A549 (cell line): Measurements from ENCODE around the gene SNX19. TPM values are rescaled to one million over a fixed set of nuclear protein-coding genes. Genes with fewer than 3 reads are reported as not detected.

Source experiments
- ATAC-seq, 2 experiments: fragments of 200-7000 bp in 1 of 2; fragments of >200 bp in 1 of 2; cut with Nextera tagmentation in 1 of 2; cut with Tn5 transposase in 1 of 2; 3 replicates each; pipeline versions ENCODE4 v1.8.0 to v1.9.1; 2018 to 2020; ENCODE audit warnings: mild to moderate bottlenecking in 1 of 2, moderate library complexity in 1 of 2
- CTCF ChIA-PET: fragments of 300-600 bp; sonication (Branson Sonifier 250); formaldehyde crosslinking; extraction: SDS; loops from one replicate; lab custom pipeline; 2021; ENCODE audit warnings: antibody characterized with exemption, inconsistent platforms; lab: Yijun Ruan, JAX
- POLR2A ChIA-PET: fragments of 350-600 bp; formaldehyde crosslinking; extraction: SDS; loops from one replicate; lab custom pipeline; 2021; ENCODE audit warnings: antibody characterized with exemption, inconsistent platforms; lab: Yijun Ruan, JAX
- DNase-seq, 2 experiments: peaks; one replicate each; pipeline versions ENCODE4 v3.0.0 to v3.0.0-alpha.2; 2011 to 2016; ENCODE audit warnings: low read depth in 1 of 2, low spot score in 1 of 2
- FAIRE-seq: peaks from 2 replicates; lab custom pipeline; 2011; peaks lifted over from hg19 to GRCh38; lab: Jason Lieb, UNC
- H3K27ac ChIP-seq, 2 experiments: fragments of >200 bp; sonication (Bioruptor Twin); formaldehyde crosslinking; 3 replicates each; pipeline ENCODE4 v1.5.1; 2016 to 2017
- H3K4me1 ChIP-seq: fragments of >200 bp; sonication (Bioruptor Twin); formaldehyde crosslinking; 3 replicates; pipeline ENCODE4 v1.6.1; 2016
- H3K4me2 ChIP-seq: fragments of >200 bp; sonication (Bioruptor Twin); formaldehyde crosslinking; 3 replicates; pipeline ENCODE4 v1.6.1; 2016
- H3K4me3 ChIP-seq: fragments of >200 bp; sonication (Bioruptor Twin); formaldehyde crosslinking; 3 replicates; pipeline ENCODE4 v1.5.1; 2016
- H3K9me3 ChIP-seq: fragments of >200 bp; sonication (Bioruptor Twin); formaldehyde crosslinking; 3 replicates; pipeline ENCODE4 v1.6.1; 2016
- ATOH8 ChIP-seq: fragments of 250-450 bp; sonication (Bioruptor Pico); IDR thresholded peaks from 2 replicates; pipeline ENCODE4 v1.5.0; 2020; ENCODE audit warnings: low read depth, mild to moderate bottlenecking, moderate library complexity
- CBX8 ChIP-seq: fragments of 200-600 bp; sonication (generic); IDR thresholded peaks from 2 replicates; pipeline ENCODE4 v1.6.1; 2016
- CHD4 ChIP-seq: fragments of 200-600 bp; sonication (generic); IDR thresholded peaks from 2 replicates; pipeline ENCODE4 v1.6.1; 2016; ENCODE audit warnings: antibody characterized with exemption, mild to moderate bottlenecking, borderline replicate concordance
- EP300 ChIP-seq, 2 experiments: fragments of >200 bp; sonication (Bioruptor Twin); formaldehyde crosslinking; IDR thresholded peaks; 2 replicates in 1 of 2; 3 replicates in 1 of 2; pipeline ENCODE4 v1.6.1; 2016 to 2017
- ESRRA ChIP-seq: fragments of 150-350 bp; IDR thresholded peaks from 2 replicates; pipeline ENCODE4 v1.6.1; 2014; ENCODE audit warnings: mild to moderate bottlenecking, low read length, borderline replicate concordance
- FOSB ChIP-seq: fragments of 250-450 bp; sonication (Bioruptor Pico); IDR thresholded peaks from 2 replicates; pipeline ENCODE4 v1.5.0; 2020; ENCODE audit warnings: mild to moderate bottlenecking, moderate library complexity
- HDAC2 ChIP-seq: fragments of 200-600 bp; sonication (generic); IDR thresholded peaks from 2 replicates; pipeline ENCODE4 v1.6.1; 2016
- HES2 ChIP-seq: fragments of >200 bp; sonication (Bioruptor Twin); formaldehyde crosslinking; IDR thresholded peaks from 2 replicates; pipeline ENCODE4 v1.6.1; 2016
- HEYL ChIP-seq: fragments of 250-450 bp; sonication (Bioruptor Pico); IDR thresholded peaks from 2 replicates; pipeline ENCODE4 v1.8.0; 2021; ENCODE audit warnings: mild to moderate bottlenecking, moderate library complexity
- HOXB13 ChIP-seq: fragments of 250-450 bp; sonication (Bioruptor Pico); IDR thresholded peaks from 2 replicates; pipeline ENCODE4 v1.5.0; 2020; ENCODE audit warnings: low read depth, mild to moderate bottlenecking, moderate library complexity
- JUN ChIP-seq, 2 experiments: fragments of >200 bp; sonication (Bioruptor Twin); formaldehyde crosslinking; IDR thresholded peaks; 2 replicates in 1 of 2; 3 replicates in 1 of 2; pipeline ENCODE4 v1.6.1; 2016 to 2017
- KDM1A ChIP-seq: fragments of 200-600 bp; sonication (generic); IDR thresholded peaks from 2 replicates; pipeline ENCODE4 v1.6.1; 2016; ENCODE audit warnings: low read depth, mild to moderate bottlenecking
- MAFK ChIP-seq: fragments of 450-650 bp; IDR thresholded peaks from 2 replicates; pipeline ENCODE4 v1.6.1; 2014; ENCODE audit not compliant: partially characterized antibody
- MAX ChIP-seq: IDR thresholded peaks from 2 replicates; pipeline ENCODE4 v1.6.1; 2012
- MAZ ChIP-seq: fragments of 150-350 bp; IDR thresholded peaks from 2 replicates; pipeline ENCODE4 v1.6.1; 2014; ENCODE audit warnings: antibody characterized with exemption, low read depth, low read length, borderline replicate concordance
- NFE2L2 ChIP-seq: fragments of 150-350 bp; conservative IDR thresholded peaks from 2 replicates; pipeline ENCODE4 v1.6.1; 2014; ENCODE audit warnings: low read length
- PBX3 ChIP-seq: IDR thresholded peaks from 2 replicates; pipeline ENCODE4 v1.6.1; 2012
- POLR2A ChIP-seq: IDR thresholded peaks from 2 replicates; pipeline ENCODE4 v1.6.1; 2012; ENCODE audit warnings: mild to moderate bottlenecking, low read length
- POLR2AphosphoS2 ChIP-seq: conservative IDR thresholded peaks from 2 replicates; pipeline ENCODE4 v1.6.1; 2012; ENCODE audit warnings: low read length, improper control_type of control experiment, inconsistent platforms
- REST ChIP-seq: fragments of 200-600 bp; sonication (generic); IDR thresholded peaks from 2 replicates; pipeline ENCODE4 v1.6.1; 2016; ENCODE audit warnings: antibody characterized with exemption, mild to moderate bottlenecking, moderate library complexity
- RNF2 ChIP-seq: fragments of 200-600 bp; sonication (generic); IDR thresholded peaks from 2 replicates; pipeline ENCODE4 v1.6.1; 2016; ENCODE audit warnings: low read depth, mild to moderate bottlenecking, antibody characterized with exemption, moderate library complexity, borderline replicate concordance
- SMC3 ChIP-seq: fragments of >200 bp; sonication (Bioruptor Twin); formaldehyde crosslinking; IDR thresholded peaks from 3 replicates; pipeline ENCODE4 v1.6.1; 2018; ENCODE audit warnings: inconsistent platforms
- SREBF2 ChIP-seq: fragments of 450-650 bp; IDR thresholded peaks from 2 replicates; pipeline ENCODE4 v1.6.1; 2014; ENCODE audit warnings: mild to moderate bottlenecking, moderate library complexity
- USF2 ChIP-seq: fragments of 450-650 bp; IDR thresholded peaks from 2 replicates; pipeline ENCODE4 v1.6.1; 2014; ENCODE audit warnings: antibody characterized with exemption
- ZC3H11A ChIP-seq: fragments of 450-650 bp; IDR thresholded peaks from 2 replicates; pipeline ENCODE4 v1.6.1; 2014; ENCODE audit warnings: antibody characterized with exemption, mild to moderate bottlenecking
- ZSCAN20 ChIP-seq: fragments of 250-450 bp; sonication (Bioruptor Pico); IDR thresholded peaks from 2 replicates; pipeline ENCODE4 v1.8.0; 2022; ENCODE audit warnings: mild to moderate bottlenecking, moderate library complexity
- WGBS: methylation state at CpG from one replicate; pipeline ENCODE4 v1.1.6; 2017; ENCODE audit errors: missing lambda C conversion rate; 5-methylcytosine and 5-hydroxymethylcytosine counted together
- polyA plus RNA-seq, 4 experiments: library from polyadenylated mRNA; depleted of rRNA in 3 of 4; stranded (reverse); fragments of >200 nt; fragmentation: RNase III in 1 of 4; extraction: RNeasy Plus Mini Kit Qiagen cat#74134 plus additional on column Dnase treatment in 1 of 4; gene quantifications; 2 replicates in 3 of 4; 3 replicates in 1 of 4; pipeline ENCODE4 v1.2.3, GENCODE V29; 2011 to 2017

SNX19 gene
- polyA plus RNA-seq, 2 of the 4 experiments (the other 2 are of a cell fraction), result 13.4 to 26.7 TPM

GRCh38 chr11:130913268-130913667 lies 3.0 kb downstream of the SNX19 start (continued):
- TF ChIP-seq POLR2AphosphoS2 (no peak), ZSCAN20 (no peak), HES2 (no peak), HEYL (CRISPR knock-in tag) (no peak), REST (no peak), ZC3H11A (no peak)

GRCh38 chr11:130912552-130912951 lies 3.7 kb downstream of the SNX19 start:
- POLR2A ChIA-PET, result no interaction called here
- FAIRE-seq, result no peak
- no peak for TF ChIP-seq USF2
- TF ChIP-seq, all 56 proteins: peak for 0
- Histone ChIP-seq H3K4me2 (no peak overlapping the region), H3K4me1 (0 out of 3 replicates have a peak, but pooled peaks cover 4% of the 10 kb centered on the region), H3K9me3 (peaks cover 26% of the 10 kb centered on the region; the same call in 2 of the 3 replicates), H3K27ac (no peak overlapping the region), H3K4me3 (no peak overlapping the region)
- CTCF ChIA-PET, result interaction anchor here (1.0 kb wide), 1 partner anchor 50 kb away, joined by 3 read pairs; no protein-coding TSS in a partner anchor
- ATAC-seq, result no peak
- DNase-seq, result no peak
- 94% methylated on average over 6 of the region's 6 CpGs for whole genome bisulfite sequencing

- FAIRE-seq, result no peak
- 97% methylated on average over 11 of the region's 11 CpGs for WGBS
- TF ChIP-seq MAZ, result no peak
- TF ChIP-seq NFE2L2, result no peak
- no peak for TF ChIP-seq JUN (IDR thresholded peaks at IDR 0.05)
- TF ChIP-seq SMC3, result no peak
- TF ChIP-seq HOXB13 (CRISPR knock-in tag), result no peak
- no peak for TF ChIP-seq SREBF2
- no peak for TF ChIP-seq ATOH8 (CRISPR knock-in tag)
- TF ChIP-seq KDM1A, result no peak
- TF ChIP-seq MAFK, result no peak
- TF ChIP-seq CHD4, result no peak
- TF ChIP-seq HDAC2, result no peak
- no peak for TF ChIP-seq FOSB (CRISPR knock-in tag)
- TF ChIP-seq RNF2, result no peak
- no peak for TF ChIP-seq ZC3H11A
- no peak for TF ChIP-seq MAX
- no peak for TF ChIP-seq CBX8
- no peak for TF ChIP-seq PBX3
- TF ChIP-seq EP300 (IDR thresholded peaks at IDR 0.05), result no peak
- TF ChIP-seq POLR2A, result no peak
- no peak for TF ChIP-seq ESRRA
- TF ChIP-seq, all 56 proteins: peak for 0
- ChIA-PET POLR2A (no interaction called here), CTCF (interaction anchor here (2.3 kb wide), 1 partner anchor 49 kb away, joined by 10 read pairs; no protein-coding TSS in a partner anchor)
- Histone ChIP-seq H3K9me3 (peaks cover 26% of the 10 kb centered on the region; the same call in 2 of the 3 replicates), H3K4me1 (0 out of 3 replicates have a peak, but pooled peaks cover 4% of the 10 kb centered on the region), H3K4me3 (no peak overlapping the region), H3K27ac (no peak overlapping the region), H3K4me2 (no peak overlapping the region)
- ATAC-seq, result no peak
- DNase-seq, result no peak
Observed at GRCh38 chr11:130911306-130911705, 5.0 kb downstream of the SNX19 start.
